Tibial artery (tissue), 4 donors: Measurements from ENCODE around the gene UBE2N.

ENCODE experiments used
- DNase-seq, 2 donors: peaks; one replicate each; pipeline ENCODE4 v3.0.0-alpha.2; 2019
- H3K27ac ChIP-seq, 2 donors: fragments of 200-600 bp; sonication (generic) in 1 of 2; 1 replicate in 1 of 2; 2 replicates in 1 of 2; pipeline ENCODE4 v1.5.1; 2018 to 2019; ENCODE audit warnings: mild to moderate bottlenecking in 1 of 2
- H3K27me3 ChIP-seq, 2 donors: fragments of 200-600 bp; sonication (generic) in 1 of 2; one replicate each; pipeline versions ENCODE4 v1.5.1 to v1.6.0; 2016 to 2019
- H3K36me3 ChIP-seq, 3 donors: fragments of 200-600 bp; sonication (generic) in 2 of 3; one replicate each; pipeline ENCODE4 v1.5.1; 2016 to 2019; ENCODE audit warnings: mild to moderate bottlenecking in 2 of 3
- H3K4me1 ChIP-seq, 4 donors: fragments of 200-600 bp; sonication (generic) in 2 of 4; 1 replicate in 3 of 4; 2 replicates in 1 of 4; pipeline ENCODE4 v1.5.1; 2016 to 2019
- H3K4me3 ChIP-seq, 2 donors: fragments of 200-600 bp; sonication (generic) in 1 of 2; 1 replicate in 1 of 2; 2 replicates in 1 of 2; pipeline ENCODE4 v1.5.1; 2018 to 2019; ENCODE audit warnings: mild to moderate bottlenecking in 2 of 2
- H3K9me3 ChIP-seq, 3 donors: fragments of 200-600 bp; sonication (generic) in 1 of 3; one replicate each; pipeline ENCODE4 v1.5.1; 2016 to 2019
- intact Hi-C: fragments of 100-400 bp; cut with DNase I; formaldehyde crosslinking; loops from one replicate; pipeline ENCODE4 v1.15.0; 2023; ENCODE audit warnings: low total_unique reads
- TF ChIP-seq, protein P1 (sequence below), 2 experiments: fragments of 200-600 bp in 1 of 2; fragments of 450-650 bp in 1 of 2; IDR thresholded peaks; one replicate each; pipeline ENCODE4 v1.5.1; 2017 to 2019; ENCODE audit warnings: antibody characterized with exemption in 2 of 2, mild to moderate bottlenecking in 1 of 2, moderate library complexity in 1 of 2

The UBE2N gene

DNA sequence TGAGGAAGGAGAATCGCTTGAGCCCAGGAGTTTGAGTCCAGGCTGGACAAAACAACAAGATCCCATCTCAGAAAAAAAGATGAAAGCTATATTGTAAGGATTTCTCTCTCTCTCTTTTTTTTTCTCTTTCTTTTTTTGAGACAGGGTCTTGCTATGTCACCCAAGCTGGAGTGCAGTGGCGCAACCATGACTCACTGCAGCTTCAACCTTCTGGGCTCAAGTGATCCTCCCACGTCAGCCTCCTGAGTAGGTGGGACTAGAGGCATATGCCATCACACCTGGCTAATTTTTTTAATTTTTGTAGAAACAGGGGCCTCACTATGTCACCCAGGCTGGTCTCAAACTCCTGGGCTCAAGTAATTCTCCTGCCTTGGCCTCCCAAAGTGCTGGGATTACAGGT is 19.8 kb upstream of the UBE2N start:
- Histone ChIP-seq H3K9me3 (no peaks in the 10 kb centered on the region), H3K27ac (no peak overlapping the region), H3K4me1 (no peaks in the 10 kb centered on the region), H3K4me3 (no peak overlapping the region), H3K36me3 (no peaks in the 10 kb centered on the region), H3K27me3 (no peaks in the 10 kb centered on the region)
- intact Hi-C loops, result no loop called here
- no peak for DNase-seq
- TF ChIP-seq, protein P1, sequence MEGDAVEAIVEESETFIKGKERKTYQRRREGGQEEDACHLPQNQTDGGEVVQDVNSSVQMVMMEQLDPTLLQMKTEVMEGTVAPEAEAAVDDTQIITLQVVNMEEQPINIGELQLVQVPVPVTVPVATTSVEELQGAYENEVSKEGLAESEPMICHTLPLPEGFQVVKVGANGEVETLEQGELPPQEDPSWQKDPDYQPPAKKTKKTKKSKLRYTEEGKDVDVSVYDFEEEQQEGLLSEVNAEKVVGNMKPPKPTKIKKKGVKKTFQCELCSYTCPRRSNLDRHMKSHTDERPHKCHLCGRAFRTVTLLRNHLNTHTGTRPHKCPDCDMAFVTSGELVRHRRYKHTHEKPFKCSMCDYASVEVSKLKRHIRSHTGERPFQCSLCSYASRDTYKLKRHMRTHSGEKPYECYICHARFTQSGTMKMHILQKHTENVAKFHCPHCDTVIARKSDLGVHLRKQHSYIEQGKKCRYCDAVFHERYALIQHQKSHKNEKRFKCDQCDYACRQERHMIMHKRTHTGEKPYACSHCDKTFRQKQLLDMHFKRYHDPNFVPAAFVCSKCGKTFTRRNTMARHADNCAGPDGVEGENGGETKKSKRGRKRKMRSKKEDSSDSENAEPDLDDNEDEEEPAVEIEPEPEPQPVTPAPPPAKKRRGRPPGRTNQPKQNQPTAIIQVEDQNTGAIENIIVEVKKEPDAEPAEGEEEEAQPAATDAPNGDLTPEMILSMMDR (IDR thresholded peaks at IDR 0.05), result no peak

- H3K4me1 ChIP-seq, result no peaks in the 10 kb centered on the region
- H3K27ac ChIP-seq, result no peak overlapping the region
- intact Hi-C loops, result no loop called here
- no peak overlapping the region for H3K4me3 ChIP-seq
- no peaks in the 10 kb centered on the region for H3K9me3 ChIP-seq
- H3K36me3 ChIP-seq, result no peaks in the 10 kb centered on the region
- no peak for DNase-seq
- no peaks in the 10 kb centered on the region for H3K27me3 ChIP-seq
- TF ChIP-seq, protein P1 (IDR thresholded peaks at IDR 0.05), result no peak
Observed at GRCh38 chr12:93460902-93461301, 19.2 kb upstream of the UBE2N start.

DNA sequence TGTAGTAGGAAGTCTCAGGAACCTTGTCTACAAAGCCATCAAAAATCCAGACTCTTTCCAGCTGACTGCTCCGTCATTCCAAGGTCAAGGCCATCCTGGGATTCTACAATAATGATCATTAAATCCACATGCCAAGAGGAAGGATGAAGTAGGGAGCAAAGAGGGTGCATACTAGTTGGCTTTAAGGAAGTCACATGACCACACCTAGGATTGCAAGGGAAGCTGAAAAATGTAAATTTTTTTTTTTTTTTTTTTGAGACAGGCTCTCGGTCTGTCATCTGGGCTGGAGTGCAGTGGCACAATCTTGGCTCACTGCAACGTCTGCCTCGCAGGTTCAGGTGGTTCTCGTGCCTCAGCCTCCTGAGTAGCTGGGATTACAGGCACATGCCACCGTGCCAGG is 18.3 kb upstream of the UBE2N start:
- DNase-seq, result no peak
- Histone ChIP-seq H3K36me3 (no peaks in the 10 kb centered on the region), H3K4me1 (no peaks in the 10 kb centered on the region), H3K4me3 (no peak overlapping the region), H3K27ac (no peak overlapping the region), H3K27me3 (no peaks in the 10 kb centered on the region), H3K9me3 (no peaks in the 10 kb centered on the region)
- intact Hi-C loops, result no loop called here
- TF ChIP-seq, protein P1 (IDR thresholded peaks at IDR 0.05), result no peak

GRCh38 chr12:93459097-93459496 is 17.4 kb upstream of the UBE2N start:
- Histone ChIP-seq H3K27me3 (no peaks in the 10 kb centered on the region), H3K9me3 (no peaks in the 10 kb centered on the region), H3K36me3 (no peaks in the 10 kb centered on the region), H3K4me3 (no peak overlapping the region), H3K4me1 (no peaks in the 10 kb centered on the region), H3K27ac (no peak overlapping the region)
- TF ChIP-seq, protein P1 (IDR thresholded peaks at IDR 0.05), result no peak
- intact Hi-C loops, result no loop called here
- DNase-seq, result no peak

DNA sequence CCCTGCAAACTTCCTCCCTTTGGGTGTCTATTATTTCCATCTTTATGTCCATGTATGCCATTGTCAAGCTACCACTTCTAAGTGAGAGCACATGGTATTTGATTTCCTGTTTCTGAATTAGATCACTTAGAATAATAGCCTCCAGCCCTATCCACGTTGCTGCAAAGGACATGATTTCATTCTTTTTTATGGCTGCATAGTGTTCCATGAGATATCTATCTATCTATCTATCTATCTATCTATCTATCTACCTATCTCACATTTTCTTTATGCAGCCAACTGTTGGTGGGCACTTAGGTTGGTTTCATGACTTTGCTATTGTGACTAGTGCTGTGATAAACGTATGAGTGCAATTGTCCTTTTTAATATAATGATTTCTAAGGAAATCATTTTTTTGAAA is 14.3 kb upstream of the UBE2N start:
- H3K4me3 ChIP-seq, result no peak overlapping the region
- H3K27me3 ChIP-seq, result no peaks in the 10 kb centered on the region
- no peaks in the 10 kb centered on the region for H3K36me3 ChIP-seq
- TF ChIP-seq, protein P1 (IDR thresholded peaks at IDR 0.05), result no peak
- DNase-seq, result no peak
- no peaks in the 10 kb centered on the region for H3K9me3 ChIP-seq
- intact Hi-C loops, result no loop called here
- no peak overlapping the region for H3K27ac ChIP-seq
- H3K4me1 ChIP-seq, result no peaks in the 10 kb centered on the region

- Histone ChIP-seq H3K4me3 (no peak overlapping the region), H3K4me1 (no peaks in the 10 kb centered on the region), H3K27me3 (no peaks in the 10 kb centered on the region), H3K27ac (no peak overlapping the region), H3K36me3 (no peaks in the 10 kb centered on the region), H3K9me3 (no peaks in the 10 kb centered on the region)
- intact Hi-C loops, result no loop called here
- no peak for DNase-seq
- TF ChIP-seq, protein P1 (IDR thresholded peaks at IDR 0.05), result no peak
Observed at GRCh38 chr12:93453633-93454032, 11.9 kb upstream of the UBE2N start.
